ENCODE data around the gene RUFY3.
"Not testable (repeated sequence)": the region's sequence is repeated elsewhere in the genome, so short reads cannot be mapped to it uniquely, and the experiment has no call there.

RUFY3 gene

GRCh38 chr4:70694633-70695032 lies 27.1 kb upstream of the RUFY3 start:
- CTCF ChIA-PET, H3K27me3 Mint-ChIP-seq, H3K9me3 Mint-ChIP-seq, H3K27ac Mint-ChIP-seq, H3K4me3 Mint-ChIP-seq, DNase-seq: not testable (repeated sequence)
- Mint-ChIP-seq H3K4me1 (peaks cover 25% of the 10 kb centered on the region), H3K36me3 (peaks cover 21% of the 10 kb centered on the region)

GRCh38 chr4:70698435-70698834 lies 23.3 kb upstream of the RUFY3 start:
- H3K4me3 Mint-ChIP-seq, DNase-seq, H3K36me3 Mint-ChIP-seq, H3K27me3 Mint-ChIP-seq, H3K27ac Mint-ChIP-seq, H3K9me3 Mint-ChIP-seq: not testable (repeated sequence)
- H3K4me1 Mint-ChIP-seq, result peaks cover 11% of the 10 kb centered on the region
- CTCF ChIA-PET, result interaction anchor here (1.1 kb wide), 1 partner anchor 9 kb away, joined by 4 read pairs; no protein-coding TSS in a partner anchor

- no peak for DNase-seq
- H3K4me3 Mint-ChIP-seq, result no peak overlapping the region
- H3K4me1 Mint-ChIP-seq, result peaks cover 20% of the 10 kb centered on the region
- H3K27me3 Mint-ChIP-seq, result no peaks in the 10 kb centered on the region
- H3K9me3 Mint-ChIP-seq, result no peaks in the 10 kb centered on the region
- H3K27ac Mint-ChIP-seq, result no peak overlapping the region
- peaks cover 3% of the 10 kb centered on the region for H3K36me3 Mint-ChIP-seq
- CTCF ChIA-PET, result interaction anchor here (2.0 to 2.5 kb wide), 2 partner anchors 11 to 34 kb away, joined by 5 to 11 read pairs; no protein-coding TSS in a partner anchor
Measured at GRCh38 chr4:70700712-70701111, 21.1 kb upstream of the RUFY3 start.

GRCh38 chr4:70701271-70701670 lies 20.5 kb upstream of the RUFY3 start:
- CTCF ChIA-PET, result interaction anchor here (1.1 to 2.5 kb wide), 3 partner anchors 9 to 34 kb away, joined by 3 to 11 read pairs (median 5); no protein-coding TSS in a partner anchor
- Mint-ChIP-seq H3K27me3 (no peaks in the 10 kb centered on the region), H3K36me3 (peaks cover 3% of the 10 kb centered on the region)

GRCh38 chr4:70702592-70702991 lies 19.2 kb upstream of the RUFY3 start:
- H3K4me3 Mint-ChIP-seq, H3K27me3 Mint-ChIP-seq, H3K9me3 Mint-ChIP-seq, H3K27ac Mint-ChIP-seq, H3K36me3 Mint-ChIP-seq, DNase-seq: not testable (repeated sequence)
- H3K4me1 Mint-ChIP-seq, result peaks cover 36% of the 10 kb centered on the region
- CTCF ChIA-PET, result interaction anchor here (1.1 to 4.2 kb wide), 3 partner anchors 10 to 50 kb away, joined by 3 to 11 read pairs (median 10); no protein-coding TSS in a partner anchor

More at GRCh38 chr4:70701271-70701670, 20.5 kb upstream of the RUFY3 start:
- Mint-ChIP-seq H3K4me3 (no peak overlapping the region), H3K27ac (no peak overlapping the region), H3K4me1 (peaks cover 26% of the 10 kb centered on the region), H3K9me3 (no peaks in the 10 kb centered on the region)
- DNase-seq, result no peak

GRCh38 chr4:70703619-70704214 lies 18.0 kb upstream of the RUFY3 start:
- Mint-ChIP-seq H3K9me3 (no peaks in the 10 kb centered on the region), H3K36me3 (peaks cover 3% of the 10 kb centered on the region)

GRCh38 chr4:70704215-70704930 lies 17.4 kb upstream of the RUFY3 start:
- peak overlapping the region; percentile 91 for H3K27ac Mint-ChIP-seq
- H3K9me3 Mint-ChIP-seq, result no peaks in the 10 kb centered on the region
- H3K36me3 Mint-ChIP-seq, result peaks cover 3% of the 10 kb centered on the region
- peaks cover 39% of the 10 kb centered on the region for H3K4me1 Mint-ChIP-seq
- H3K4me3 Mint-ChIP-seq, result peak overlapping the region; percentile 88
- no peaks in the 10 kb centered on the region for H3K27me3 Mint-ChIP-seq
- peak; percentile 75 for DNase-seq
- CTCF ChIA-PET, result interaction anchor here (0.6 to 4.2 kb wide), 17 partner anchors 7 to 135 kb away, joined by 3 to 14 read pairs (median 5); partner anchors contain the start of genes GRSF1, RUFY3 and UTP3

More at GRCh38 chr4:70703619-70704214, 18.0 kb upstream of the RUFY3 start:
- Mint-ChIP-seq H3K4me3 (peak overlapping the region; percentile 88), H3K27ac (peak overlapping the region; percentile 91), H3K4me1 (peaks cover 38% of the 10 kb centered on the region), H3K27me3 (no peaks in the 10 kb centered on the region)
- CTCF ChIA-PET, result interaction anchor here (0.6 to 4.2 kb wide), 11 partner anchors 9 to 101 kb away, joined by 3 to 14 read pairs (median 7); partner anchors contain the start of gene UTP3
- no peak for DNase-seq

- H3K27ac Mint-ChIP-seq, result no peak overlapping the region
- no peaks in the 10 kb centered on the region for H3K27me3 Mint-ChIP-seq
- peak overlapping the region; percentile 88 for H3K4me3 Mint-ChIP-seq
- CTCF ChIA-PET, result interaction anchor here (0.7 to 4.2 kb wide), 7 partner anchors 8 to 134 kb away, joined by 3 to 14 read pairs (median 5); partner anchors contain the start of genes GRSF1, RUFY3 and UTP3
- no peak for DNase-seq
- peaks cover 2% of the 10 kb centered on the region for H3K36me3 Mint-ChIP-seq
- peaks cover 43% of the 10 kb centered on the region for H3K4me1 Mint-ChIP-seq
- no peaks in the 10 kb centered on the region for H3K9me3 Mint-ChIP-seq
Measured at GRCh38 chr4:70704931-70705182, 16.9 kb upstream of the RUFY3 start.

- Mint-ChIP-seq H3K4me1 (peaks cover 44% of the 10 kb centered on the region), H3K4me3 (peak overlapping the region; percentile 82), H3K27me3 (no peaks in the 10 kb centered on the region), H3K27ac (peak overlapping the region; percentile 77), H3K9me3 (no peaks in the 10 kb centered on the region), H3K36me3 (peaks cover 2% of the 10 kb centered on the region)
- CTCF ChIA-PET, result interaction anchor here (0.6 to 4.2 kb wide), 12 partner anchors 8 to 305 kb away, joined by 3 to 14 read pairs (median 4); partner anchors contain the start of genes GRSF1, RUFY3 and UTP3
- peak; percentile 80 for DNase-seq
Measured at GRCh38 chr4:70705183-70706043, 16.4 kb upstream of the RUFY3 start.

GRCh38 chr4:70706044-70706461 lies 15.7 kb upstream of the RUFY3 start:
- H3K4me3 Mint-ChIP-seq, result peak overlapping the region; percentile 82

GRCh38 chr4:70706516-70706915 lies 15.2 kb upstream of the RUFY3 start:
- no peak for DNase-seq
- peaks cover 2% of the 10 kb centered on the region for H3K36me3 Mint-ChIP-seq
- no peaks in the 10 kb centered on the region for H3K27me3 Mint-ChIP-seq
- H3K9me3 Mint-ChIP-seq, result no peaks in the 10 kb centered on the region
- CTCF ChIA-PET, result interaction anchor here (0.7 to 4.2 kb wide), 7 partner anchors 15 to 89 kb away, joined by 4 to 14 read pairs (median 5); partner anchors contain the start of genes RUFY3 and UTP3
- peaks cover 47% of the 10 kb centered on the region for H3K4me1 Mint-ChIP-seq
- H3K4me3 Mint-ChIP-seq, result peak overlapping the region; percentile 82
- peak overlapping the region; percentile 77 for H3K27ac Mint-ChIP-seq

More at GRCh38 chr4:70706044-70706461, 15.7 kb upstream of the RUFY3 start:
- DNase-seq, result no peak
- Mint-ChIP-seq H3K27me3 (no peaks in the 10 kb centered on the region), H3K36me3 (peaks cover 2% of the 10 kb centered on the region), H3K9me3 (no peaks in the 10 kb centered on the region), H3K27ac (peak overlapping the region; percentile 77), H3K4me1 (peaks cover 44% of the 10 kb centered on the region)
- CTCF ChIA-PET, result interaction anchor here (0.6 to 4.2 kb wide), 8 partner anchors 8 to 304 kb away, joined by 3 to 14 read pairs (median 4); partner anchors contain the start of genes RUFY3 and UTP3

- peaks cover 58% of the 10 kb centered on the region for H3K4me1 Mint-ChIP-seq
- CTCF ChIA-PET, result no interaction called here
- no peak for DNase-seq
- no peak overlapping the region for H3K4me3 Mint-ChIP-seq
- no peaks in the 10 kb centered on the region for H3K9me3 Mint-ChIP-seq
- peaks cover 4% of the 10 kb centered on the region for H3K36me3 Mint-ChIP-seq
- H3K27me3 Mint-ChIP-seq, result no peaks in the 10 kb centered on the region
- H3K27ac Mint-ChIP-seq, result no peak overlapping the region
Measured at GRCh38 chr4:70709611-70710205, 12.1 kb upstream of the RUFY3 start.

- Mint-ChIP-seq H3K27ac (no peak overlapping the region), H3K36me3 (peaks cover 5% of the 10 kb centered on the region), H3K4me3 (no peak overlapping the region), H3K9me3 (no peaks in the 10 kb centered on the region), H3K4me1 (peaks cover 53% of the 10 kb centered on the region), H3K27me3 (no peaks in the 10 kb centered on the region)
- CTCF ChIA-PET, result interaction anchor here (0.6 kb wide), 1 partner anchor 111 kb away, joined by 4 read pairs; no protein-coding TSS in a partner anchor
- no peak for DNase-seq
Measured at GRCh38 chr4:70711599-70711998, 10.2 kb upstream of the RUFY3 start.

Measured in activated naive CD4-positive, alpha-beta T cell treated with anti-CD3 and anti-CD28 coated beads, Interleukin-2, amount 10 ng/mL, durations not matched to agents 7 days and 5 days (primary cell).